PC-9 (cell line): ENCODE results near the gene PCNX1. TPM values are rescaled to one million over a fixed set of nuclear protein-coding genes. Genes with fewer than 3 reads are reported as not detected.

ENCODE experiments used
- BruUV-seq: library from RNA; stranded (reverse); fragments of 400-500 nt; replicated peaks from 2 replicates; lab custom pipeline; 2021; lab: Mats Ljungman, UMichigan
- CTCF ChIA-PET: fragments of 300-600 bp; sonication (Branson Sonifier 250); formaldehyde crosslinking; loops from one replicate; lab custom pipeline; 2022; ENCODE audit warnings: antibody characterized with exemption; lab: Charles Lee
- POLR2A ChIA-PET: fragments of 300-600 bp; sonication (Branson Sonifier 250); formaldehyde crosslinking; loops from one replicate; lab custom pipeline; 2022; ENCODE audit warnings: antibody characterized with exemption; ENCODE audit not compliant: unreplicated experiment; lab: Charles Lee
- DNase-seq, 2 experiments: peaks; one replicate each; pipeline versions ENCODE4 v3.0.0 to v3.0.0-alpha.2; 2015 to 2022; ENCODE audit warnings: mixed read lengths in 1 of 2
- H2AFZ ChIP-seq: fragments of 200-600 bp; sonication (generic); 2 replicates; pipeline ENCODE4 v1.8.1; 2017; ENCODE audit warnings: antibody characterized with exemption
- H3F3A ChIP-seq: fragments of 200-600 bp; sonication (generic); 2 replicates; pipeline ENCODE4 v1.8.1; 2017; ENCODE audit warnings: antibody characterized with exemption, mild to moderate bottlenecking, low read depth; ENCODE audit not compliant: insufficient read depth
- H3K27ac ChIP-seq: fragments of 200-600 bp; sonication (generic); 2 replicates; pipeline ENCODE4 v1.6.1; 2016; ENCODE audit warnings: mixed run types
- H3K27me3 ChIP-seq: fragments of 200-600 bp; sonication (generic); 2 replicates; pipeline ENCODE4 v1.6.1; 2016; ENCODE audit warnings: low read depth, mixed run types; ENCODE audit not compliant: insufficient read depth
- H3K36me3 ChIP-seq: fragments of 200-600 bp; sonication (generic); 2 replicates; pipeline ENCODE4 v1.6.1; 2016; ENCODE audit warnings: low read depth, mixed run types
- H3K4me1 ChIP-seq: fragments of 200-600 bp; sonication (generic); replicated peaks from 2 replicates; pipeline ENCODE4 v1.6.1; 2016; ENCODE audit warnings: mixed run types; ENCODE audit not compliant: insufficient read depth
- H3K4me2 ChIP-seq: fragments of 200-600 bp; sonication (generic); 2 replicates; pipeline ENCODE4 v1.6.1; 2017; ENCODE audit warnings: mixed run types
- H3K4me3 ChIP-seq: fragments of 200-600 bp; sonication (generic); 2 replicates; pipeline ENCODE4 v1.6.1; 2016; ENCODE audit warnings: mixed run types
- H3K79me2 ChIP-seq: fragments of 200-600 bp; sonication (generic); 2 replicates; pipeline ENCODE4 v1.6.1; 2017; ENCODE audit warnings: low read depth, mixed run types
- H3K9me2 ChIP-seq: fragments of 200-600 bp; sonication (generic); 2 replicates; pipeline ENCODE4 v1.8.1; 2017; ENCODE audit warnings: mild to moderate bottlenecking; ENCODE audit not compliant: insufficient read depth
- H3K9me3 ChIP-seq: fragments of 200-600 bp; sonication (generic); 2 replicates; pipeline ENCODE4 v1.8.1; 2016; ENCODE audit warnings: low read depth; ENCODE audit not compliant: insufficient read depth
- H4K20me1 ChIP-seq: fragments of 200-600 bp; sonication (generic); 2 replicates; pipeline ENCODE4 v1.8.1; 2017; ENCODE audit not compliant: insufficient read depth
- CTCF ChIP-seq: fragments of 200-600 bp; sonication (generic); conservative IDR thresholded peaks from 2 replicates; pipeline ENCODE4 v1.6.1; 2017; ENCODE audit warnings: mixed run types, antibody characterized with exemption, mild to moderate bottlenecking, moderate library complexity
- EZH2 ChIP-seq: fragments of 200-600 bp; sonication (generic); IDR thresholded peaks from 2 replicates; pipeline ENCODE4 v1.8.0; 2017; ENCODE audit warnings: antibody characterized with exemption, low read depth
- intact Hi-C: fragments of 100-400 bp; cut with micrococcal nuclease; formaldehyde crosslinking; loops from one replicate; pipeline ENCODE4 v1.10.0; 2022; ENCODE audit not compliant: unreplicated experiment
- total RNA-seq: library from RNA; stranded (reverse); gene quantifications from 2 replicates; pipeline ENCODE4 v1.2.3, GENCODE V29; 2021

PCNX1 gene
- total RNA-seq, 1 experiment from 2014 or later: 37.6 TPM

- Histone ChIP-seq H4K20me1 (no peaks in the 10 kb centered on the region), H3K4me3 (no peak overlapping the region), H3K79me2 (no peaks in the 10 kb centered on the region), H3K36me3 (no peaks in the 10 kb centered on the region), H3K9me2 (no peaks in the 10 kb centered on the region), H3K27me3 (no peaks in the 10 kb centered on the region), H3K27ac (no peak overlapping the region), H3K4me1 (no peaks in the 10 kb centered on the region), H2AFZ (no peak overlapping the region), H3F3A (no peaks in the 10 kb centered on the region), H3K4me2 (no peak overlapping the region), H3K9me3 (no peaks in the 10 kb centered on the region)
- ChIA-PET POLR2A (no interaction called here), CTCF (interaction anchor here (0.7 kb wide), 1 partner anchor 167 kb away, joined by 3 read pairs; no protein-coding TSS in a partner anchor)
- BruUV-seq: no TSS peak
- no peak for TF ChIP-seq CTCF
- TF ChIP-seq EZH2: no peak
- intact Hi-C loops: no loop called here
- DNase-seq: no peak
These were observed 79.8 kb downstream of the PCNX1 start for GRCh38 chr14:70987041-70987440.

GRCh38 chr14:70988452-70988851, 81.2 kb downstream of the PCNX1 start:
- Histone ChIP-seq H3K79me2 (no peaks in the 10 kb centered on the region), H3K27ac (no peak overlapping the region), H3F3A (no peaks in the 10 kb centered on the region), H3K4me1 (no peaks in the 10 kb centered on the region), H3K27me3 (no peaks in the 10 kb centered on the region), H3K4me3 (no peak overlapping the region), H3K9me2 (no peaks in the 10 kb centered on the region), H4K20me1 (no peaks in the 10 kb centered on the region), H3K4me2 (no peak overlapping the region), H3K9me3 (no peaks in the 10 kb centered on the region), H2AFZ (no peak overlapping the region), H3K36me3 (no peaks in the 10 kb centered on the region)
- no TSS peak for BruUV-seq
- ChIA-PET CTCF (interaction anchor here (0.6 kb wide), 1 partner anchor 765 kb away, joined by 3 read pairs; no protein-coding TSS in a partner anchor), POLR2A (no interaction called here)
- DNase-seq: no peak
- TF ChIP-seq CTCF: no peak
- TF ChIP-seq EZH2: no peak
- intact Hi-C loops: no loop called here

GRCh38 chr14:70993931-70994330, 86.7 kb downstream of the PCNX1 start:
- H2AFZ ChIP-seq: no peak overlapping the region
- H3K79me2 ChIP-seq: no peaks in the 10 kb centered on the region
- BruUV-seq: no TSS peak
- ChIA-PET CTCF (no interaction called here), POLR2A (no interaction called here)
- no peaks in the 10 kb centered on the region for H4K20me1 ChIP-seq
- H3K4me1 ChIP-seq: no peaks in the 10 kb centered on the region
- no peak overlapping the region for H3K27ac ChIP-seq
- no peaks in the 10 kb centered on the region for H3K36me3 ChIP-seq
- no peaks in the 10 kb centered on the region for H3K27me3 ChIP-seq
- no peaks in the 10 kb centered on the region for H3K9me2 ChIP-seq
- no peaks in the 10 kb centered on the region for H3F3A ChIP-seq
- intact Hi-C loops: no loop called here
- TF ChIP-seq CTCF (no peak), EZH2 (no peak)
- DNase-seq: no peak
- H3K9me3 ChIP-seq: no peaks in the 10 kb centered on the region
- no peak overlapping the region for H3K4me2 ChIP-seq
- no peak overlapping the region for H3K4me3 ChIP-seq
